Activated naive CD4-positive, alpha-beta T cell treated with anti-CD3 and anti-CD28 coated beads, Interleukin-2, amount 10 ng/mL, durations not matched to agents 7 days and 5 days (primary cell): ENCODE data around the gene KIF20B.
"Not testable (repeated sequence)": the region's sequence is repeated elsewhere in the genome, so short reads cannot be mapped to it uniquely, and the experiment has no call there.

Experiments
- CTCF ChIA-PET: fragments of 350-600 bp; sonication (Branson Sonifier 250); formaldehyde crosslinking; loops from one replicate; lab custom pipeline; 2021; ENCODE audit warnings: antibody characterized with exemption; lab: Charles Lee
- DNase-seq: peaks from one replicate; pipeline ENCODE4 v3.0.0-alpha.2; 2020
- H3K27ac Mint-ChIP-seq: one replicate; pipeline ENCODE4 v1.8.0; 2021; ENCODE audit warnings: mild to moderate bottlenecking, moderate library complexity, mixed read lengths
- H3K27me3 Mint-ChIP-seq: one replicate; pipeline ENCODE4 v1.8.0; 2021; ENCODE audit warnings: mild to moderate bottlenecking, mixed read lengths
- H3K36me3 Mint-ChIP-seq: one replicate; pipeline ENCODE4 v1.8.0; 2021; ENCODE audit warnings: mixed read lengths
- H3K4me1 Mint-ChIP-seq: one replicate; pipeline ENCODE4 v1.8.0; 2021; ENCODE audit warnings: mixed read lengths
- H3K4me3 Mint-ChIP-seq: one replicate; pipeline ENCODE4 v1.8.0; 2021; ENCODE audit warnings: mild to moderate bottlenecking, moderate library complexity, mixed read lengths
- H3K9me3 Mint-ChIP-seq: one replicate; pipeline ENCODE4 v1.8.0; 2021; ENCODE audit warnings: mixed read lengths

The KIF20B gene

DNA sequence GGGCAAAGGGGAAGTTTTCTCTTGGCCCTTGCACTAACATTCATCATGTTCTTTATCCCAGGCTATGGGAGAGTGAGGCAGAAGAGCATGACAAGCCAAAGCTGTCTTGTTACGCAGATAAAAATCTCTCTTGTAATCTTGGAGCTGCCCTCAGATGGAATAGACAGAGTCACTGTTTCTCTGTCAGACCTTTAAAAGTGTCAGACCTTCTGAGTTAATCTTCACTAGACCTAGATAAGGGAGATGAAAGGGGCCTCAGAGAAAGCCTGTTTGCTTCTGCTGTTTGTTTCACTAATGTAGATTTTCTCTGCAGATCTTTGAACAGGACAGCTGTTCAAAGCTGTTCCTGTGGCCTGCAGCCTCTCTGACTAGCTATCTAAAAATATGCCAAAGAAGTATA, 112.9 kb downstream of the KIF20B start:
- Mint-ChIP-seq H3K36me3 (no peaks in the 10 kb centered on the region), H3K9me3 (peaks cover 2% of the 10 kb centered on the region), H3K27ac (no peak overlapping the region), H3K4me3 (no peak overlapping the region), H3K27me3 (no peaks in the 10 kb centered on the region), H3K4me1 (no peaks in the 10 kb centered on the region)
- no peak for DNase-seq
- CTCF ChIA-PET, result no interaction called here

- H3K27me3 Mint-ChIP-seq, result no peaks in the 10 kb centered on the region
- H3K4me1 Mint-ChIP-seq, result no peaks in the 10 kb centered on the region
- no peak for DNase-seq
- no peak overlapping the region for H3K4me3 Mint-ChIP-seq
- H3K27ac Mint-ChIP-seq, result no peak overlapping the region
- peaks cover 2% of the 10 kb centered on the region for H3K9me3 Mint-ChIP-seq
- CTCF ChIA-PET, result no interaction called here
- H3K36me3 Mint-ChIP-seq, result no peaks in the 10 kb centered on the region
Observed at GRCh38 chr10:89815049-89815853, 113.9 kb downstream of the KIF20B start.

- DNase-seq, H3K4me1 Mint-ChIP-seq, H3K36me3 Mint-ChIP-seq, H3K4me3 Mint-ChIP-seq, H3K9me3 Mint-ChIP-seq, H3K27ac Mint-ChIP-seq, H3K27me3 Mint-ChIP-seq, CTCF ChIA-PET: not testable (repeated sequence)
Observed at GRCh38 chr10:89819008-89819407, 117.6 kb downstream of the KIF20B start.
